HL-60 (cell line): ENCODE measurements around the gene SPOUT1.

Experiments used
- GABPA ChIP-seq: IDR thresholded peaks from 2 replicates; pipeline ENCODE4 v1.6.1; 2012; ENCODE audit warnings: low read depth
- POLR2AphosphoS5 ChIP-seq: IDR thresholded peaks from 2 replicates; pipeline ENCODE4 v1.6.1; 2012; ENCODE audit warnings: low read depth
- SPI1 ChIP-seq: IDR thresholded peaks from 2 replicates; pipeline ENCODE4 v1.6.1; 2012; ENCODE audit warnings: low read depth, mild to moderate bottlenecking, borderline replicate concordance
- TF ChIP-seq, protein P1 (sequence below): IDR thresholded peaks from one replicate; pipeline ENCODE4 v1.5.1; 2011; ENCODE audit warnings: low read length, control low read depth, inconsistent platforms; ENCODE audit not compliant: insufficient read depth
- TF ChIP-seq, protein P2 (sequence below): IDR thresholded peaks from 2 replicates; pipeline ENCODE4 v1.6.1; 2012; ENCODE audit warnings: low read depth; ENCODE audit not compliant: insufficient replicate concordance

- TF ChIP-seq, protein P1, sequence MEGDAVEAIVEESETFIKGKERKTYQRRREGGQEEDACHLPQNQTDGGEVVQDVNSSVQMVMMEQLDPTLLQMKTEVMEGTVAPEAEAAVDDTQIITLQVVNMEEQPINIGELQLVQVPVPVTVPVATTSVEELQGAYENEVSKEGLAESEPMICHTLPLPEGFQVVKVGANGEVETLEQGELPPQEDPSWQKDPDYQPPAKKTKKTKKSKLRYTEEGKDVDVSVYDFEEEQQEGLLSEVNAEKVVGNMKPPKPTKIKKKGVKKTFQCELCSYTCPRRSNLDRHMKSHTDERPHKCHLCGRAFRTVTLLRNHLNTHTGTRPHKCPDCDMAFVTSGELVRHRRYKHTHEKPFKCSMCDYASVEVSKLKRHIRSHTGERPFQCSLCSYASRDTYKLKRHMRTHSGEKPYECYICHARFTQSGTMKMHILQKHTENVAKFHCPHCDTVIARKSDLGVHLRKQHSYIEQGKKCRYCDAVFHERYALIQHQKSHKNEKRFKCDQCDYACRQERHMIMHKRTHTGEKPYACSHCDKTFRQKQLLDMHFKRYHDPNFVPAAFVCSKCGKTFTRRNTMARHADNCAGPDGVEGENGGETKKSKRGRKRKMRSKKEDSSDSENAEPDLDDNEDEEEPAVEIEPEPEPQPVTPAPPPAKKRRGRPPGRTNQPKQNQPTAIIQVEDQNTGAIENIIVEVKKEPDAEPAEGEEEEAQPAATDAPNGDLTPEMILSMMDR: no peak
- TF ChIP-seq SPI1 (no peak), POLR2AphosphoS5 (no peak), GABPA (no peak)
- TF ChIP-seq, protein P2, sequence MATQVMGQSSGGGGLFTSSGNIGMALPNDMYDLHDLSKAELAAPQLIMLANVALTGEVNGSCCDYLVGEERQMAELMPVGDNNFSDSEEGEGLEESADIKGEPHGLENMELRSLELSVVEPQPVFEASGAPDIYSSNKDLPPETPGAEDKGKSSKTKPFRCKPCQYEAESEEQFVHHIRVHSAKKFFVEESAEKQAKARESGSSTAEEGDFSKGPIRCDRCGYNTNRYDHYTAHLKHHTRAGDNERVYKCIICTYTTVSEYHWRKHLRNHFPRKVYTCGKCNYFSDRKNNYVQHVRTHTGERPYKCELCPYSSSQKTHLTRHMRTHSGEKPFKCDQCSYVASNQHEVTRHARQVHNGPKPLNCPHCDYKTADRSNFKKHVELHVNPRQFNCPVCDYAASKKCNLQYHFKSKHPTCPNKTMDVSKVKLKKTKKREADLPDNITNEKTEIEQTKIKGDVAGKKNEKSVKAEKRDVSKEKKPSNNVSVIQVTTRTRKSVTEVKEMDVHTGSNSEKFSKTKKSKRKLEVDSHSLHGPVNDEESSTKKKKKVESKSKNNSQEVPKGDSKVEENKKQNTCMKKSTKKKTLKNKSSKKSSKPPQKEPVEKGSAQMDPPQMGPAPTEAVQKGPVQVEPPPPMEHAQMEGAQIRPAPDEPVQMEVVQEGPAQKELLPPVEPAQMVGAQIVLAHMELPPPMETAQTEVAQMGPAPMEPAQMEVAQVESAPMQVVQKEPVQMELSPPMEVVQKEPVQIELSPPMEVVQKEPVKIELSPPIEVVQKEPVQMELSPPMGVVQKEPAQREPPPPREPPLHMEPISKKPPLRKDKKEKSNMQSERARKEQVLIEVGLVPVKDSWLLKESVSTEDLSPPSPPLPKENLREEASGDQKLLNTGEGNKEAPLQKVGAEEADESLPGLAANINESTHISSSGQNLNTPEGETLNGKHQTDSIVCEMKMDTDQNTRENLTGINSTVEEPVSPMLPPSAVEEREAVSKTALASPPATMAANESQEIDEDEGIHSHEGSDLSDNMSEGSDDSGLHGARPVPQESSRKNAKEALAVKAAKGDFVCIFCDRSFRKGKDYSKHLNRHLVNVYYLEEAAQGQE: no peak
Measured at GRCh38 chr9:128790536-128790935, 39.1 kb downstream of the SPOUT1 start.
